CD4-positive, alpha-beta T cell treated with Interleukin-21 for 1 hour (primary cell): ENCODE results near the gene A2ML1.

Source experiments
- DNase-seq: peaks from one replicate; pipeline ENCODE4 v3.0.0-alpha.2; 2020

The A2ML1 gene

GRCh38 chr12:8860165-8860961 is 37.9 kb downstream of the A2ML1 start:
- peak; percentile 44 for DNase-seq

GRCh38 chr12:8866429-8866828 is 44.0 kb downstream of the A2ML1 start:
- DNase-seq = no peak

- no peak for DNase-seq
Measured at GRCh38 chr12:8867009-8867408, 44.6 kb downstream of the A2ML1 start.

GRCh38 chr12:8867786-8868185 is 45.4 kb downstream of the A2ML1 start:
- DNase-seq = no peak

- no peak for DNase-seq
Measured at GRCh38 chr12:8870586-8870985, 48.2 kb downstream of the A2ML1 start.

GRCh38 chr12:8871068-8871467 is 48.6 kb downstream of the A2ML1 start:
- DNase-seq = no peak

- DNase-seq = no peak
Measured at GRCh38 chr12:8876887-8877286, 54.5 kb downstream of the A2ML1 start.

GRCh38 chr12:8886502-8887284 is 64.3 kb downstream of the A2ML1 start:
- DNase-seq = no peak

GRCh38 chr12:8887285-8887715 is 64.9 kb downstream of the A2ML1 start:
- no peak for DNase-seq

- DNase-seq = peak; percentile 70
Measured at GRCh38 chr12:8890313-8891085, 68.1 kb downstream of the A2ML1 start.

- DNase-seq = no peak
Measured at GRCh38 chr12:8891976-8892375, 69.6 kb downstream of the A2ML1 start.

- no peak for DNase-seq
Measured at GRCh38 chr12:8894378-8894777, 72.0 kb downstream of the A2ML1 start.

- DNase-seq = no peak
Measured at GRCh38 chr12:8894986-8895385, 72.6 kb downstream of the A2ML1 start.

GRCh38 chr12:8897081-8897480 is 74.7 kb downstream of the A2ML1 start:
- DNase-seq = no peak

GRCh38 chr12:8899830-8900229 is 77.4 kb downstream of the A2ML1 start:
- DNase-seq = no peak

- DNase-seq = peak; percentile 7
Measured at GRCh38 chr12:8902703-8903102, 80.3 kb downstream of the A2ML1 start.

GRCh38 chr12:8903646-8904045 is 81.2 kb downstream of the A2ML1 start:
- DNase-seq = no peak

- DNase-seq = no peak
Measured at GRCh38 chr12:8904665-8905064, 82.2 kb downstream of the A2ML1 start.

GRCh38 chr12:8905546-8905945 is 83.1 kb downstream of the A2ML1 start:
- DNase-seq = no peak

GRCh38 chr12:8906266-8907180 is 84.1 kb downstream of the A2ML1 start:
- DNase-seq = no peak

- no peak for DNase-seq
Measured at GRCh38 chr12:8907513-8907912, 85.1 kb downstream of the A2ML1 start.

GRCh38 chr12:8909752-8910151 is 87.3 kb downstream of the A2ML1 start:
- no peak for DNase-seq
